NK-92 (cell line): Measurements from ENCODE around the gene OR8B4.
"Not testable (repeated sequence)": the region's sequence is repeated elsewhere in the genome, so short reads cannot be mapped to it uniquely, and the experiment has no call there.

Experiments
- DNase-seq: peaks from one replicate; lab custom pipeline; 2025; ENCODE audit not compliant: unreplicated experiment; lab: John Stamatoyannopoulos, UW

The OR8B4 gene

DNA sequence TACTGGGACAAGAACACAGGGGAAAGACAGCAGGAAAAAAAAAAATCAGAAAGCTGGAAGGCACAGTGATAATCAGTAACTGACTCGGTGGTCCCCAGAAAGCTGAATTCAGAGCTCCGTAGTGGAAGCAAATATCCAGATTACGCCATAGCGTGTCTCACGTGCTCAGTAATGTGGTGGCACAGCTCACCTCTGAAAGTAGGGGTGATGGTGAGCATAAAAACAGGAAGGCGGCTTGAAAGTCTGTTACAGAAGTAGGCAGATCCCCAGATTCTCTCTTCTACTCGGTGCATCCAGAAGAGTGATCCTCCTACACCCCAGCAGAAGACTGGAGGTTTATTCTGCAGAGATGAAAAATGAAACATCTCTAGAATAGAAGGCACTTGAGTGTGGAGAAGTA lies 14.8 kb downstream of the OR8B4 start:
- no peak for DNase-seq

GRCh38 chr11:124405581-124405980 lies 19.1 kb downstream of the OR8B4 start:
- DNase-seq, result no peak

DNA sequence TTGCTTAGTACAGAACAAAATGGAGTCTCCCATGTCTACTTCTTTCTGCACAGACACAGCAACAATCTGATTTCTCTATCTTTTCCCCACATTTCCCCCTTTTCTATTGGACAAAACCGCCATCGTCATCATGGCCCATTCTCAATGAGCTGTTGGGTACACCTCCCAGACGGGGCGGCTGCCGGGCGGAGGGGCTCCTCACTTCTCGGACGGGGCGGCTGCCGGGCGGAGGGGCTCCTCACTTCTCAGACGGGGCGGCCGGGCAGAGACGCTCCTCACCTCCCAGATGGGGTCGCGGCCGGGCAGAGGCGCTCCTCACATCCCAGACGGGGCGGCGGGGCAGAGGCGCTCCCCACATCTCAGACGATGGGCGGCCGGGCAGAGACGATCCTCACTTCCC lies 21.5 kb downstream of the OR8B4 start:
- DNase-seq, result not testable (repeated sequence)

GRCh38 chr11:124402326-124402922 lies 22.2 kb downstream of the OR8B4 start:
- DNase-seq, result no peak

DNA sequence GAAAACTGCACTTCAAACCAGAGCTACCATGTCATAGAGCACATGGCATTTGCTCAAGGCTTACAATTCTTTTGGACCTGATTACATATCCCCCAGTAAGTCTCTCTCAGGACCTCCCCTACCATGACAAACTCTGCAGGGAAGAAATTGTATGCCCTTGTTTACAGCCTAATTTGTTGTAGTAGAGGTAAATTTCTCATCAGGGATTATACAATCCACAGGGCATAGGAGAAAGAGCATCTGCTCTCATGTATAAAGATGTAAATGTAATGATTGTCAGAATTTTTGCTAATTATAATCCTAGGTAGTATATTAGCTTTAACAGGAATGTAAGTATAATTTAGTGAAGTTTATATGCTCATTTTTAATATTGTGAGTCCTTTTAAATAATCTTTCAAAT lies 25.7 kb downstream of the OR8B4 start, which contains the start of gene OR8B3:
TSS of gene OR8B3 (minus strand) at position 101 of the 400 bp plus-strand sequence. CDS start 1,673 bp downstream, outside the sequence.
- no peak for DNase-seq

DNA sequence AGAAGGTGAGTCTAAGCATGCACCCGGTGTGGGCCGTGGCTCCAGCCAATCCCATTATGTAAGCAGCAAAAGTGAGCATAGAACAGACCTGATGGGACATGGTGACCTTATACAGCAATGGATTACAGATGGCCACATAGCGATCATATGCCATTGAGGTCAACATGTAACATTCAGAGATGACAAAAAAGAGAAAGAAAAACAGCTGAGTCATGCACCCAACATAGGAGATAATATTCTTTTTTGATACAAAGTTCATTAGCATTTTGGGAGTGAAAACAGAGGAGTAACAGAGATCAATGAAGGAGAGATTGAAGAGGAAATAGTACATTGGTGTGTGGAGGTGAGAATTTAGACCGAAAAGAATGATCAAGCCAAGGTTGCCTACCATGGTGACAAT lies 27.8 kb downstream of the OR8B4 start:
- DNase-seq, result not testable (repeated sequence)

GRCh38 chr11:124394408-124394807 lies 30.3 kb downstream of the OR8B4 start:
- DNase-seq, result no peak

DNA sequence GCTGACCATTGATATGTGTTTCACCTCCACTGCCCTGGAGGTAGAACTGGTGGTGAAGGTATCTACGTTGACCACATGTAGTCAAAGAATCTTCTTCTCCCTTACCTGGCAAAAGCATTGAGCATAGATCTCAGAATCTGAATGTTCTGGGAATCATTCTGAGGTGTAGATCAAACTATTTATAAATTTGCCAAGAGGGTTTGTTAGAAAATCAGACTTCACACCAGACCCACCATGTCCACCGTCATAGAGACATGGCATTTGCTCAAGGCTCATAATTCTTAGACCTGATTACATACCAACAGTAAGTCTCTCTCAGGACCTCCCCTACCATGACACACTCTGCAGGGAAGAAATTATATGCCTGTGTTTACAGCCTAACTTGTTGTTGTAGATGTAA lies 40.3 kb downstream of the OR8B4 start, which contains the start of gene OR8B2:
TSS of gene OR8B2 (minus strand) at position 101 of the 400 bp plus-strand sequence. CDS start 1,156 bp downstream, outside the sequence.
- no peak for DNase-seq

DNA sequence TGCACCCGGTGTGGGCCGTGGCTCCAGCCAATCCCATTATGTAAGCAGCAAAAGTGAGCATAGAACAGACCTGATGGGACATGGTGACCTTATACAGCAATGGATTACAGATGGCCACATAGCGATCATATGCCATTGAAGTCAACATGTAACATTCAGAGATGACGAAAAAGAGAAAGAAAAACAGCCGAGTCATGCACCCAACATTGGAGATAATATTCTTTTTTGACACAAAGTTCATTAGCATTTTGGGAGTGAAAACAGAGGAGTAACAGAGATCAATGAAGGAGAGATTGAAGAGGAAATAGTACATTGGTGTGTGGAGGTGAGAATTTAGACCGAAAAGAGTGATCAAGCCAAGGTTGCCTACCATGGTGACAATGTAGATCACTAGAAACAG lies 41.8 kb downstream of the OR8B4 start:
- not testable (repeated sequence) for DNase-seq

- DNase-seq, result no peak
Measured at GRCh38 chr11:124380585-124380984, 44.1 kb downstream of the OR8B4 start.

- DNase-seq, result no peak
Measured at GRCh38 chr11:124376280-124376679, 48.4 kb downstream of the OR8B4 start.
